ENCODE measurements around the gene TMEM212. TPM values are rescaled to one million over a fixed set of nuclear protein-coding genes. Genes with fewer than 3 reads are reported as not detected.

The TMEM212 gene
- total and polyA plus RNA-seq, 4 donors: 1.5 to 16.5 (median 8.1) TPM

GRCh38 chr3:171834461-171834801, 8.7 kb upstream of the TMEM212 start:
- Histone ChIP-seq H3K36me3 (ENCODE audit: control insufficient read depth in 4 of 4, insufficient read depth in 4 of 4, low read length in 4 of 4) (no peaks in the 10 kb centered on the region), H3K9me3 (ENCODE audit: control insufficient read depth in 4 of 4, insufficient read depth in 3 of 4, low read length in 3 of 4) (no peaks in the 10 kb centered on the region), H3K4me3 (no peak overlapping the region), H3K9ac (ENCODE audit: insufficient read depth in 1 of 2, low read length in 2 of 2) (no peak overlapping the region), H3K27ac (ENCODE audit: low read depth in 1 of 2, low read length in 1 of 2) (peak overlapping the region in 1 of 2 donors; percentile 47), H3K27me3 (ENCODE audit: control insufficient read depth in 3 of 3, insufficient read depth in 3 of 3, low read length in 2 of 3) (no peaks in the 10 kb centered on the region), H3K4me1 (ENCODE audit: control insufficient read depth in 5 of 5, insufficient read depth in 5 of 5, low read length in 5 of 5) (peaks cover 4 to 38% (median 10%) of the 10 kb centered on the region in 5 donors)
- no peak for ATAC-seq (ENCODE audit: insufficient read depth, low FRiP score)
- no peak for TF ChIP-seq CTCF (IDR thresholded peaks at IDR 0.05; ENCODE audit: control extremely low read depth, extremely low read depth)
- 79 to 81% methylated on average over 5 of the region's 5 CpGs for WGBS, 2 donors
- no peak for DNase-seq

GRCh38 chr3:171835116-171835515, 8.0 kb upstream of the TMEM212 start:
- Histone ChIP-seq H3K4me1 (ENCODE audit: control insufficient read depth in 5 of 5, insufficient read depth in 5 of 5, low read length in 5 of 5) (peaks cover 1 to 31% (median 7%) of the 10 kb centered on the region in 5 donors), H3K27me3 (ENCODE audit: control insufficient read depth in 3 of 3, insufficient read depth in 3 of 3, low read length in 2 of 3) (no peaks in the 10 kb centered on the region), H3K4me3 (no peak overlapping the region), H3K9ac (ENCODE audit: insufficient read depth in 1 of 2, low read length in 2 of 2) (no peak overlapping the region), H3K27ac (ENCODE audit: low read depth in 1 of 2, low read length in 1 of 2) (no peak overlapping the region), H3K36me3 (ENCODE audit: control insufficient read depth in 4 of 4, insufficient read depth in 4 of 4, low read length in 4 of 4) (no peaks in the 10 kb centered on the region), H3K9me3 (ENCODE audit: control insufficient read depth in 4 of 4, insufficient read depth in 3 of 4, low read length in 3 of 4) (no peaks in the 10 kb centered on the region)
- no peak for DNase-seq
- WGBS, 2 donors: 39 to 66% methylated on average over 5 of the region's 5 CpGs
- ATAC-seq (ENCODE audit: insufficient read depth, low FRiP score): no peak
- no peak for TF ChIP-seq CTCF (IDR thresholded peaks at IDR 0.05; ENCODE audit: control extremely low read depth, extremely low read depth)

- H3K4me3 ChIP-seq: no peak overlapping the region
- ATAC-seq (ENCODE audit: insufficient read depth, low FRiP score) (no peak), DNase-seq (no peak)
- H3K4me1 ChIP-seq (ENCODE audit: control insufficient read depth in 5 of 5, insufficient read depth in 5 of 5, low read length in 5 of 5): peaks cover 2 to 29% (median 7%) of the 10 kb centered on the region in 5 donors
- no peaks in the 10 kb centered on the region for H3K9me3 ChIP-seq (ENCODE audit: control insufficient read depth in 4 of 4, insufficient read depth in 3 of 4, low read length in 3 of 4)
- H3K27me3 ChIP-seq (ENCODE audit: control insufficient read depth in 3 of 3, insufficient read depth in 3 of 3, low read length in 2 of 3): no peaks in the 10 kb centered on the region
- H3K36me3 ChIP-seq (ENCODE audit: control insufficient read depth in 4 of 4, insufficient read depth in 4 of 4, low read length in 4 of 4): no peaks in the 10 kb centered on the region
- no peak overlapping the region for H3K27ac ChIP-seq (ENCODE audit: low read depth in 1 of 2, low read length in 1 of 2)
- H3K9ac ChIP-seq (ENCODE audit: insufficient read depth in 1 of 2, low read length in 2 of 2): no peak overlapping the region
- TF ChIP-seq CTCF (IDR thresholded peaks at IDR 0.05; ENCODE audit: control extremely low read depth, extremely low read depth): no peak
- 93 to 98% methylated on average over 2 of the region's 2 CpGs for WGBS, 2 donors
These were observed 7.5 kb upstream of the TMEM212 start for GRCh38 chr3:171835613-171836012.

- Histone ChIP-seq H3K36me3 (ENCODE audit: control insufficient read depth in 4 of 4, insufficient read depth in 4 of 4, low read length in 4 of 4) (no peaks in the 10 kb centered on the region), H3K9ac (ENCODE audit: insufficient read depth in 1 of 2, low read length in 2 of 2) (no peak overlapping the region), H3K27ac (ENCODE audit: low read depth in 1 of 2, low read length in 1 of 2) (peak overlapping the region in 1 of 2 donors; percentile 42), H3K27me3 (ENCODE audit: control insufficient read depth in 3 of 3, insufficient read depth in 3 of 3, low read length in 2 of 3) (no peaks in the 10 kb centered on the region), H3K9me3 (ENCODE audit: control insufficient read depth in 4 of 4, insufficient read depth in 3 of 4, low read length in 3 of 4) (no peaks in the 10 kb centered on the region), H3K4me1 (ENCODE audit: control insufficient read depth in 5 of 5, insufficient read depth in 5 of 5, low read length in 5 of 5) (peaks cover 4 to 29% (median 10%) of the 10 kb centered on the region in 5 donors), H3K4me3 (no peak overlapping the region)
- WGBS, 2 donors: 95 to 97% methylated on average over 3 of the region's 3 CpGs
- no peak for TF ChIP-seq CTCF (IDR thresholded peaks at IDR 0.05; ENCODE audit: control extremely low read depth, extremely low read depth)
- no peak for ATAC-seq (ENCODE audit: insufficient read depth, low FRiP score)
- no peak for DNase-seq
These were observed 6.3 kb upstream of the TMEM212 start for GRCh38 chr3:171836855-171837254.
